ENCODE results near the gene SELENOM. TPM values are rescaled to one million over a fixed set of nuclear protein-coding genes. Genes with fewer than 3 reads are reported as not detected.

SELENOM gene
- total and polyA plus RNA-seq, 2 donors (not counting 1 experiment from before 2014, with no cell fraction given) = 23.6 to 43.3 TPM

DNA sequence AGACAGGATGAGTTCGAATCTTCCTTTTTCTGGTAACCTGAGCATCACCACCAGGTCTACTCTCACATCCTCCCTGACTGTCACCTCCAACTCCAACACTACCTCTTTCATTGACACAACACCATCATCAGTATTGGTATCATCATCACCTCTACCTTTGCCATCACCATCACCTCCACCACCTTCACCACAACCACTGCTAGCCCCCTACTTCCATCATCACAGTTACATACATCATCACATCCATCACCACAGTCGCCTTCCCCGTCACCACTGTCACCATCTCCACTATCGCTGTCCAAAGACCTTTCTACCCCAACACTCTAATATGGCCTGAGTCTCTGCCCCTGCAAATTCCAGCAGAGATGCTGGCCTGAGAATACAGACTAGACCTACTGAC, 14.0 kb upstream of the SELENOM start:
- 95% methylated on average over 4 of the region's 4 CpGs for WGBS (ENCODE audit: insufficient coverage)
- no peaks in the 10 kb centered on the region for H3K4me1 Mint-ChIP-seq
- ATAC-seq (ENCODE audit: low read depth) (no peak), DNase-seq (no peak)
- no peak overlapping the region for H2AFZ ChIP-seq (ENCODE audit: insufficient read depth, low read depth, low read length, poor library complexity, severe bottlenecking)
- peaks cover 0 to 3% of the 10 kb centered on the region in 2 donors for H3K4me1 ChIP-seq (ENCODE audit: control insufficient read depth in 2 of 2, insufficient read depth in 2 of 2, low read length in 2 of 2)
- no peak overlapping the region for H3K4me3 ChIP-seq (ENCODE audit: control extremely low read depth in 1 of 5, extremely low read depth in 1 of 5, insufficient read depth in 1 of 5, low read depth in 2 of 5, low read length in 4 of 5)
- no peaks in the 10 kb centered on the region for H4K20me1 ChIP-seq (ENCODE audit: control insufficient read depth, insufficient read depth, low read length, poor library complexity, severe bottlenecking)
- H3K27me3 ChIP-seq (replicated peaks in 1 of 4; ENCODE audit: control extremely low read depth in 1 of 4, control insufficient read depth in 3 of 4, insufficient read depth in 4 of 4, low read length in 3 of 4) = peaks cover 0 to 2% (median 0%) of the 10 kb centered on the region in 4 experiments
- H3K36me3 ChIP-seq (replicated peaks in 1 of 2; ENCODE audit: control extremely low read depth in 1 of 2, control insufficient read depth in 1 of 2, extremely low read depth in 1 of 2, insufficient read depth in 2 of 2, low read length in 1 of 2) = no peaks in the 10 kb centered on the region
- no peak for TF ChIP-seq EZH2 (IDR thresholded peaks at IDR 0.05; ENCODE audit: borderline replicate concordance, insufficient read depth, low read depth, low read length, poor library complexity, severe bottlenecking)
- TF ChIP-seq, protein P1, sequence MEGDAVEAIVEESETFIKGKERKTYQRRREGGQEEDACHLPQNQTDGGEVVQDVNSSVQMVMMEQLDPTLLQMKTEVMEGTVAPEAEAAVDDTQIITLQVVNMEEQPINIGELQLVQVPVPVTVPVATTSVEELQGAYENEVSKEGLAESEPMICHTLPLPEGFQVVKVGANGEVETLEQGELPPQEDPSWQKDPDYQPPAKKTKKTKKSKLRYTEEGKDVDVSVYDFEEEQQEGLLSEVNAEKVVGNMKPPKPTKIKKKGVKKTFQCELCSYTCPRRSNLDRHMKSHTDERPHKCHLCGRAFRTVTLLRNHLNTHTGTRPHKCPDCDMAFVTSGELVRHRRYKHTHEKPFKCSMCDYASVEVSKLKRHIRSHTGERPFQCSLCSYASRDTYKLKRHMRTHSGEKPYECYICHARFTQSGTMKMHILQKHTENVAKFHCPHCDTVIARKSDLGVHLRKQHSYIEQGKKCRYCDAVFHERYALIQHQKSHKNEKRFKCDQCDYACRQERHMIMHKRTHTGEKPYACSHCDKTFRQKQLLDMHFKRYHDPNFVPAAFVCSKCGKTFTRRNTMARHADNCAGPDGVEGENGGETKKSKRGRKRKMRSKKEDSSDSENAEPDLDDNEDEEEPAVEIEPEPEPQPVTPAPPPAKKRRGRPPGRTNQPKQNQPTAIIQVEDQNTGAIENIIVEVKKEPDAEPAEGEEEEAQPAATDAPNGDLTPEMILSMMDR (IDR thresholded peaks at IDR 0.05) = no peak
- no peak overlapping the region for H3K27ac ChIP-seq (ENCODE audit: low read length in 2 of 2)
- no peaks in the 10 kb centered on the region for H3K27me3 Mint-ChIP-seq
- H3K4me2 ChIP-seq (replicated peaks; ENCODE audit: low read depth, low read length, poor library complexity, severe bottlenecking) = no peak overlapping the region
- intact Hi-C loops (cut with micrococcal nuclease) = no loop called here
- H3K27ac Mint-ChIP-seq = no peak overlapping the region
- H3K9me3 Mint-ChIP-seq (ENCODE audit: insufficient read depth) = no peaks in the 10 kb centered on the region
- CTCF ChIA-PET = no interaction called here
- H3K79me2 ChIP-seq (ENCODE audit: control insufficient read depth, insufficient read depth, low read length) = no peaks in the 10 kb centered on the region
- H3K9me3 ChIP-seq (ENCODE audit: control extremely low read depth in 1 of 3, control insufficient read depth in 2 of 3, insufficient read depth in 1 of 3, low read length in 2 of 3) = peaks cover 0 to 2% (median 0%) of the 10 kb centered on the region in 3 donors
- no peak overlapping the region for H3K9ac ChIP-seq (ENCODE audit: low read length)
- POLR2A ChIA-PET = no interaction called here
- H3K4me3 Mint-ChIP-seq = no peak overlapping the region

DNA sequence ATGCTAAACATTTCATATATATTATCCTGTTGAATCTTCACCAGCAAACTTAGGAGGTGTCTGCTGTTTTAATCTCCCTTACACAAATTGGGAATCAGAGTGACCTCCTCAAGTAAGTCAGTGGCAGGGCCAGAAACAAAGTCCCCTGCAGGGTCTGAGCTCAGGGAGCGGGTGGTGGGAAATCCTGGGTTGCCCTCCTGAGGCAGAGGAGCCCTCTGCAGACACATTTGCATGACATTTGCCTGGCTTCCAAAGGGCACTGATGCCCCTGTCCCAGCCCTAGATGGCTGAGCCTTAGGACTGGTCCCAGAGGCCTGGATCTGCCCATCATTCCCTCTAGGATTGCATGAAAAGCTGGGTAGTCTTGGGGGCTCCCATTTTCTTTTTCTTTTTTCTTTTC, 13.3 kb upstream of the SELENOM start:
- H3K4me3 Mint-ChIP-seq = no peak overlapping the region
- no peaks in the 10 kb centered on the region for H3K4me1 Mint-ChIP-seq
- no peak overlapping the region for H3K27ac Mint-ChIP-seq
- Histone ChIP-seq H3K9me3 (ENCODE audit: control extremely low read depth in 1 of 3, control insufficient read depth in 2 of 3, insufficient read depth in 1 of 3, low read length in 2 of 3) (no peaks in the 10 kb centered on the region), H3K27me3 (replicated peaks in 1 of 4; ENCODE audit: control extremely low read depth in 1 of 4, control insufficient read depth in 3 of 4, insufficient read depth in 4 of 4, low read length in 3 of 4) (peaks cover 0 to 2% (median 0%) of the 10 kb centered on the region in 4 experiments), H3K4me3 (ENCODE audit: control extremely low read depth in 1 of 5, extremely low read depth in 1 of 5, insufficient read depth in 1 of 5, low read depth in 2 of 5, low read length in 4 of 5) (no peak overlapping the region), H3K9ac (ENCODE audit: low read length) (no peak overlapping the region), H2AFZ (ENCODE audit: insufficient read depth, low read depth, low read length, poor library complexity, severe bottlenecking) (no peak overlapping the region), H4K20me1 (ENCODE audit: control insufficient read depth, insufficient read depth, low read length, poor library complexity, severe bottlenecking) (no peaks in the 10 kb centered on the region), H3K4me1 (ENCODE audit: control insufficient read depth in 2 of 2, insufficient read depth in 2 of 2, low read length in 2 of 2) (no peaks in the 10 kb centered on the region), H3K79me2 (ENCODE audit: control insufficient read depth, insufficient read depth, low read length) (no peaks in the 10 kb centered on the region), H3K4me2 (replicated peaks; ENCODE audit: low read depth, low read length, poor library complexity, severe bottlenecking) (no peak overlapping the region), H3K36me3 (replicated peaks in 1 of 2; ENCODE audit: control extremely low read depth in 1 of 2, control insufficient read depth in 1 of 2, extremely low read depth in 1 of 2, insufficient read depth in 2 of 2, low read length in 1 of 2) (no peaks in the 10 kb centered on the region), H3K27ac (ENCODE audit: low read length in 2 of 2) (no peak overlapping the region)
- no peaks in the 10 kb centered on the region for H3K9me3 Mint-ChIP-seq (ENCODE audit: insufficient read depth)
- POLR2A ChIA-PET = no interaction called here
- intact Hi-C loops (cut with micrococcal nuclease) = no loop called here
- TF ChIP-seq, protein P1 (IDR thresholded peaks at IDR 0.05) = no peak
- TF ChIP-seq EZH2 (IDR thresholded peaks at IDR 0.05; ENCODE audit: borderline replicate concordance, insufficient read depth, low read depth, low read length, poor library complexity, severe bottlenecking) = no peak
- CTCF ChIA-PET = no interaction called here
- ATAC-seq (ENCODE audit: low read depth) (no peak), DNase-seq (no peak)
- 91% methylated on average over 1 of the region's 1 CpG for WGBS (ENCODE audit: insufficient coverage)
- H3K27me3 Mint-ChIP-seq = no peaks in the 10 kb centered on the region
